ENCODE measurements around the gene MCM10. TPM values are rescaled to one million over a fixed set of nuclear protein-coding genes. Genes with fewer than 3 reads are reported as not detected.

The MCM10 gene
- total and polyA plus RNA-seq, 2 of the 8 experiments (the other 6 are each of a cell fraction or from before 2014, with no cell fraction given) = 9.8 to 60.3 TPM

DNA sequence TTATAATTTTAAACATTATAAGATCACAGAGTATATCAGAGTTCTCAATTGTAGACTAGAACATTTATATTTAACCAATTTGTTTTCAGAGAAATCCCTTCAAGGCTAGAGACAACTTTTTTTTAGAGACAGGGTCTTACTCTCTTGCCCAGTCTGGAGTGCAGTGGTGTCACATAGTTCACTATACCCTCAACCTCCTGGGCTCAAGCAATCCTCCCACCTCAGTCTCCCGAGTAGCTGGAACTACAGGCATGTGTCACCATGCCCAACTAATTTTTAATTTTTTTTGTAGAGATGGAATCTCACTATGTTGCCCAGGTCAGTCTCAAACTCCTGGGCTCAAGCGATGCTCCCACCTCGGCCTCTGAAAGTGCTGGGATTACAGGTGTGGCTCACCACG is 57.5 kb downstream of the MCM10 start:
- no peak overlapping the region for H2BK5ac ChIP-seq (ENCODE audit: low read depth, low read length)
- no peak overlapping the region for H3K9ac ChIP-seq (replicated peaks in 1 of 4; ENCODE audit: extremely low read depth in 1 of 4, low read depth in 3 of 4, low read length in 3 of 4)
- no peaks in the 10 kb centered on the region for H3K27me3 ChIP-seq (replicated peaks in 1 of 4; ENCODE audit: control insufficient read depth in 3 of 4, extremely low read depth in 1 of 4, insufficient read depth in 3 of 4, low read length in 3 of 4)
- H3K18ac ChIP-seq (ENCODE audit: extremely low read depth, low read length) = no peak overlapping the region
- no peak overlapping the region for H4K91ac ChIP-seq (replicated peaks; ENCODE audit: insufficient read length, low read length)
- H2BK15ac ChIP-seq (ENCODE audit: low read length) = no peak overlapping the region
- POLR2A ChIA-PET (ENCODE audit: partially characterized antibody) = no interaction called here
- H4K20me1 ChIP-seq (replicated peaks in 1 of 2; ENCODE audit: control insufficient read depth in 1 of 2, insufficient read depth in 2 of 2, low read length in 2 of 2) = no peaks in the 10 kb centered on the region
- H2BK120ac ChIP-seq (replicated peaks; ENCODE audit: low read depth, low read length) = no peak overlapping the region
- no peak overlapping the region for H4K5ac ChIP-seq (ENCODE audit: insufficient read length, low read depth, low read length)
- H3K4me1 ChIP-seq (replicated peaks in 1 of 4; ENCODE audit: control insufficient read depth in 3 of 4, insufficient read depth in 4 of 4, low read length in 3 of 4) = peaks cover 0 to 5% (median 0%) of the 10 kb centered on the region in 4 experiments; a peak in 3 of 7 replicates
- peaks cover 0 to 4% (median 0%) of the 10 kb centered on the region in 4 experiments; a peak in 1 of 8 replicates for H3K36me3 ChIP-seq (ENCODE audit: control insufficient read depth in 2 of 4, insufficient read depth in 4 of 4, low read length in 3 of 4)
- no peaks in the 10 kb centered on the region for H3K79me2 ChIP-seq (ENCODE audit: control insufficient read depth in 1 of 2, insufficient read depth in 2 of 2, low read length in 2 of 2)
- no peak overlapping the region for H3K56ac ChIP-seq (replicated peaks; ENCODE audit: insufficient read length, low read depth, low read length)
- H3K23me2 ChIP-seq (ENCODE audit: low read depth, low read length) = no peaks in the 10 kb centered on the region
- TF ChIP-seq ATF3 (IDR thresholded peaks at IDR 0.05; ENCODE audit: insufficient read depth, low read depth, low read length) (no peak), SIRT6 (IDR thresholded peaks at IDR 0.05; ENCODE audit: low read length) (no peak), RAD21 (IDR thresholded peaks at IDR 0.05 in 1 of 2, conservative IDR thresholded peaks at IDR 0.05 in 1 of 2; ENCODE audit: low read depth in 2 of 2, low read length in 2 of 2) (no peak), JUND (IDR thresholded peaks at IDR 0.05; ENCODE audit: low read length) (no peak), TBP (IDR thresholded peaks at IDR 0.05; ENCODE audit: low read depth, low read length) (no peak), JUN (IDR thresholded peaks at IDR 0.05; ENCODE audit: low read depth, low read length) (no peak), BACH1 (IDR thresholded peaks at IDR 0.05; ENCODE audit: low read length) (no peak), SP1 (IDR thresholded peaks at IDR 0.05; ENCODE audit: low read depth, low read length) (no peak)
- TF ChIP-seq, protein P1, sequence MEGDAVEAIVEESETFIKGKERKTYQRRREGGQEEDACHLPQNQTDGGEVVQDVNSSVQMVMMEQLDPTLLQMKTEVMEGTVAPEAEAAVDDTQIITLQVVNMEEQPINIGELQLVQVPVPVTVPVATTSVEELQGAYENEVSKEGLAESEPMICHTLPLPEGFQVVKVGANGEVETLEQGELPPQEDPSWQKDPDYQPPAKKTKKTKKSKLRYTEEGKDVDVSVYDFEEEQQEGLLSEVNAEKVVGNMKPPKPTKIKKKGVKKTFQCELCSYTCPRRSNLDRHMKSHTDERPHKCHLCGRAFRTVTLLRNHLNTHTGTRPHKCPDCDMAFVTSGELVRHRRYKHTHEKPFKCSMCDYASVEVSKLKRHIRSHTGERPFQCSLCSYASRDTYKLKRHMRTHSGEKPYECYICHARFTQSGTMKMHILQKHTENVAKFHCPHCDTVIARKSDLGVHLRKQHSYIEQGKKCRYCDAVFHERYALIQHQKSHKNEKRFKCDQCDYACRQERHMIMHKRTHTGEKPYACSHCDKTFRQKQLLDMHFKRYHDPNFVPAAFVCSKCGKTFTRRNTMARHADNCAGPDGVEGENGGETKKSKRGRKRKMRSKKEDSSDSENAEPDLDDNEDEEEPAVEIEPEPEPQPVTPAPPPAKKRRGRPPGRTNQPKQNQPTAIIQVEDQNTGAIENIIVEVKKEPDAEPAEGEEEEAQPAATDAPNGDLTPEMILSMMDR (IDR thresholded peaks at IDR 0.05; ENCODE audit: control extremely low read depth in 1 of 3, insufficient read depth in 1 of 3, low read depth in 1 of 3, low read length in 3 of 3) = no peak
- no peak overlapping the region for H3K4me2 ChIP-seq (ENCODE audit: insufficient read depth in 1 of 2, low read depth in 2 of 2, low read length in 2 of 2)
- H3K4me3 ChIP-seq (ENCODE audit: extremely low read depth in 1 of 4, insufficient read depth in 2 of 4, low read depth in 3 of 4, low read length in 4 of 4) = no peak overlapping the region
- peaks cover 0 to 4% of the 10 kb centered on the region in 2 experiments; a peak in 1 of 4 replicates for H3K9me3 ChIP-seq (ENCODE audit: insufficient read depth in 2 of 2, low read depth in 1 of 2, low read length in 1 of 2)
- no peak for FAIRE-seq
- H2BK20ac ChIP-seq (ENCODE audit: low read length) = no peak overlapping the region
- no peak for DNase-seq (ENCODE audit: low read depth in 1 of 2, low spot score in 2 of 2)
- no peak overlapping the region for H3K4ac ChIP-seq (replicated peaks; ENCODE audit: insufficient read length, low read depth, low read length)
- no peak overlapping the region for H4K8ac ChIP-seq (ENCODE audit: extremely low read depth, insufficient read depth, low read length)
- 93% methylated on average over 4 of the region's 4 CpGs; no CpG with 5 or more reads in 1 of the 2 experiments for WGBS, 2 experiments (ENCODE audit: extremely low coverage in 1 of 2, insufficient coverage in 1 of 2, insufficient read length in 1 of 2, insufficient replicate concordance in 2 of 2, low coverage in 1 of 2, low lambda C conversion rate in 2 of 2, missing lambda C conversion rate in 1 of 2)
- no peak overlapping the region for H2BK12ac ChIP-seq (ENCODE audit: low read depth, low read length)
- no peak overlapping the region for H2AFZ ChIP-seq (ENCODE audit: low read length)
- CTCF ChIA-PET (ENCODE audit: partially characterized antibody) = interaction anchor here (1.1 to 2.6 kb wide), 2 partner anchors 24 to 58 kb away, joined by 3 to 9 read pairs; no protein-coding TSS in a partner anchor
- no peaks in the 10 kb centered on the region for H3K79me1 ChIP-seq (ENCODE audit: low read depth, low read length)
- no peak overlapping the region for H2AK5ac ChIP-seq (ENCODE audit: low read depth, low read length)
- H3K23ac ChIP-seq (ENCODE audit: insufficient read length) = no peak overlapping the region
- no peak overlapping the region for H3K14ac ChIP-seq (ENCODE audit: insufficient read length)
- H3K27ac ChIP-seq (ENCODE audit: low read depth, low read length) = no peak overlapping the region

Data from H1 (cell line).